K562 treated with DMSO at 1 percent for 24 hours (cell line): ENCODE measurements around the gene MRPL45. TPM values are rescaled to one million over a fixed set of nuclear protein-coding genes. Genes with fewer than 3 reads are reported as not detected.

Source experiments
- total RNA-seq: library from RNA; unstranded; fragments of 300-600 nt; gene quantifications from 2 replicates; pipeline ENCODE4 v1.2.3, GENCODE V29; 2022; ENCODE audit warnings: low read depth; ENCODE audit not compliant: insufficient read depth

Gene MRPL45
- total RNA-seq, result 48.2 and 48.6 TPM in 2 replicates

DNA sequence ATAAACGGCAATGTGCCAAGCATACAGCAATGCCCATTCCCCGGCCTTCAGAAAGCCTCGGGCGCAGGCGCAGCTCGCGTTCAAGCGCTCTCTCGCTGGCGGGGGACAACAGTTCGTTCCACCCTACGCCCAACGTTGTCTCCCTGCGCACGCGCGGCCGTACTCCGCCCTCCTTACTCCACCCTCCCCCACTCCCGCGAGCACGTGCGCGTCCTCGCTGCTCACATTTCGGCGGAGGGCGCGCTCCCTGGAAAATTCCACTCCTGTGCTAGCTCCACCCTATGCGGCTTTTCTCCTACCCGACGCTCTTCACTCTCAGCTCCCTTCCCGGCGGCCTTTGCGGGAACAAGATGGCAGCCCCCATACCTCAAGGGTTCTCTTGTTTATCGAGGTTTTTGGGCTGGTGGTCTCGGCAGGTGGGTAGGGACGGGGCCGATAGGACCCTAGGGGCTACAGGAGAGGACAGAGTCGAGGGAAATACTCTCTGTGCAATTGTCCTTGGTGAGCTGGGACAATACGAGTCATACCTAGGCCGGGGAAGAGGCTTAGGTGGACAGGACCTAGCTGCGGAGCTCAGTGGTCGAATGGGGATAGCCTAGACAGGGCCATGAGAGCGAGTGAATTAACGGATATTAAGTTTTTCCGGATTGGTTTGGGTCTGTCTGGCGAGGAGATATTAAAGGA lies at the start of gene MRPL45:
TSS of gene MRPL45 (plus strand) at position 335 of the 684 bp plus-strand sequence. CDS start at position 351, 16 bp downstream.

DNA sequence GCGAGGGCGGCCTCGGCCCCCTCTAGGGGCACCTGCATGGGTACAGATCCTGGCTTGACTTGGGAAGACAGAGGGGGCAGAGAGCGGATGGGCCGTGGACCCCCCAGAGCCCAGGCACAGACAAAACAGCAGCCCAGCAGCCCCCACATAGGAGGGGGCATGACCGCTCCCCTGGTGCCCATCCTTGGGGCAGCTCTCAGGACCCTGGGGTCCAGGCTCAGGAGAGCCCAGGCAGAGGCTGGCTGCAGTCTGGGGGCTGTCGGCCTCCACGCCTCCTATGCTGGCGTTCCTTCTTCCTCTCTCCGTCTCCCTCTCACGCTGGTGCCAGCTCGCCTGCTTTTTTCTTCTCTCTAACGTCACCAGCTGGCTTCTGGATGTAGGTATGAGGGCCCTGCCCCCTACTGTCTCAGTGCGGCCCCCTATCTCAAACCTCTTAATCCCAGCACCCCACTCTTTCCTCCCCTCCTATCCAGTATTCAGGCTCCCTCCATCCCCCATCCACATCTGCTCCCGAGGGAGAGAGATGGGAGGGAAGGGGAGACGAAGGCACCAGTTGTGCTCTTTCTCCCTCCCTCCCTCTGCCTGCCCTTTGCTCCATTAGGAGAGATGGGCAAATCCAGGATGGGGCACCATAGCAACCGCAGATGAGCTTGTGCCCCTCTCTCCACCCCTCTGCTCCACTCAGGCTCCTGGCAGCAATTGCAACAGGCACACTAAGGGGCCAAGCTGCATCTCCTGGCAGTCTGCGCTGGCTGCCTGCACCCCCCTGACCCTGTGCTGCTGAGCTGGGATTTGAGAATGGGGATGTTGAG lies 46.8 kb downstream of the MRPL45 start, which contains the start of gene GPR179:
TSS of gene GPR179 (minus strand) at position 349 of the 812 bp plus-strand sequence. CDS start at position 182, 167 bp downstream.

DNA sequence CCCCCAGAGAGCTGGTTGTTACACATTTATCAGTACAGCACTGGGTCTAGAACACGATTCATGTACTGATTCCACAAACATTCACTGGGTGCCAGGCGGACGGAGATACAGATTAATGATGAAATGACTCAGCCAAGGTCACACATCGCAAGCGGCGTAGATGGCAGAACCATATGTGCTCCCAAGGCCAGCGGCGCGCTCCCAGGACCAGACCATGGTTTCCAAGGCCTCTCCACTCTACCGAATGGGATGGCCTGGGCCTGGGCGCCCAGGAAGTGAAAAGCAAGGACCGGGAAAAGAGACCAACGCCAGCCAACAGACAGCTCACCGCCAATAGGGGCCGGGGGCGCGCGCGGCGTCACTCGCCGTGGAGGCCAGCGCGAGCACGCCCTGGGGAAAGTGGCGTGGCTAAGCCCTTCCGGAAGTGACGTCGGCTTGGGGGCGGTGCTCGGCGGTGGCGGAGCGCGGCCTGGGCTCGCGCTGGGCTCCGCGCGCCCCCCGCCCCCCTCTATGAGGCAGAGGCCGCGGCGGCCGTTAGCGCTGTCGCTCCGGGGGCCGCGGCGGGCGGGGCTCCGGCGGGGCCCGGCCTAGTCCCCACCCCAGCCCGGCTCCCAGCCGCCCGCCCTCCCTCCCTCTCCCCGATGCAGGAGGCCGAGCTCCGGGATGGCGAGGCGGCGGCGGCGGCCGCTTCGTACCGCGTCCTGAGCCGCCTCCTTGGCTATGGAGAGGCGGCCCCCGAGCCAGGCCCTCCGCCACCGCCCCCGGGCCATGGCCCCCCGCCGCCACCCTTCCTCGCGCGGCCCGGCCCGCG lies 54.6 kb downstream of the MRPL45 start, which contains the start of gene SOCS7:
TSS of gene SOCS7 (plus strand) at position 433 of the 811 bp plus-strand sequence. CDS start at position 642, 209 bp downstream.

Other genes with a start within 250 kb of the MRPL45 start
- gene TBC1D3C, start 228.5 kb upstream of the MRPL45 start, total RNA-seq, result not detected in 2 replicates
- gene TBC1D3E, start 169.2 kb upstream of the MRPL45 start, total RNA-seq, result not detected in 2 replicates
- gene TBC1D3, start 104.6 kb upstream of the MRPL45 start, total RNA-seq, result 2.8 and 3.2 TPM in 2 replicates
- 0.09 TPM in 1 of 2 replicates, not detected in the other for gene GPR179, start 46.8 kb downstream of the MRPL45 start, total RNA-seq
- gene SOCS7, start 54.7 kb downstream of the MRPL45 start, total RNA-seq, result 16.5 and 28.7 TPM in 2 replicates
- 0.22 TPM in 2 replicates for gene ARHGAP23, start 131.3 kb downstream of the MRPL45 start, total RNA-seq